ENCODE results near the gene FGD5.

FGD5 gene, protein sequence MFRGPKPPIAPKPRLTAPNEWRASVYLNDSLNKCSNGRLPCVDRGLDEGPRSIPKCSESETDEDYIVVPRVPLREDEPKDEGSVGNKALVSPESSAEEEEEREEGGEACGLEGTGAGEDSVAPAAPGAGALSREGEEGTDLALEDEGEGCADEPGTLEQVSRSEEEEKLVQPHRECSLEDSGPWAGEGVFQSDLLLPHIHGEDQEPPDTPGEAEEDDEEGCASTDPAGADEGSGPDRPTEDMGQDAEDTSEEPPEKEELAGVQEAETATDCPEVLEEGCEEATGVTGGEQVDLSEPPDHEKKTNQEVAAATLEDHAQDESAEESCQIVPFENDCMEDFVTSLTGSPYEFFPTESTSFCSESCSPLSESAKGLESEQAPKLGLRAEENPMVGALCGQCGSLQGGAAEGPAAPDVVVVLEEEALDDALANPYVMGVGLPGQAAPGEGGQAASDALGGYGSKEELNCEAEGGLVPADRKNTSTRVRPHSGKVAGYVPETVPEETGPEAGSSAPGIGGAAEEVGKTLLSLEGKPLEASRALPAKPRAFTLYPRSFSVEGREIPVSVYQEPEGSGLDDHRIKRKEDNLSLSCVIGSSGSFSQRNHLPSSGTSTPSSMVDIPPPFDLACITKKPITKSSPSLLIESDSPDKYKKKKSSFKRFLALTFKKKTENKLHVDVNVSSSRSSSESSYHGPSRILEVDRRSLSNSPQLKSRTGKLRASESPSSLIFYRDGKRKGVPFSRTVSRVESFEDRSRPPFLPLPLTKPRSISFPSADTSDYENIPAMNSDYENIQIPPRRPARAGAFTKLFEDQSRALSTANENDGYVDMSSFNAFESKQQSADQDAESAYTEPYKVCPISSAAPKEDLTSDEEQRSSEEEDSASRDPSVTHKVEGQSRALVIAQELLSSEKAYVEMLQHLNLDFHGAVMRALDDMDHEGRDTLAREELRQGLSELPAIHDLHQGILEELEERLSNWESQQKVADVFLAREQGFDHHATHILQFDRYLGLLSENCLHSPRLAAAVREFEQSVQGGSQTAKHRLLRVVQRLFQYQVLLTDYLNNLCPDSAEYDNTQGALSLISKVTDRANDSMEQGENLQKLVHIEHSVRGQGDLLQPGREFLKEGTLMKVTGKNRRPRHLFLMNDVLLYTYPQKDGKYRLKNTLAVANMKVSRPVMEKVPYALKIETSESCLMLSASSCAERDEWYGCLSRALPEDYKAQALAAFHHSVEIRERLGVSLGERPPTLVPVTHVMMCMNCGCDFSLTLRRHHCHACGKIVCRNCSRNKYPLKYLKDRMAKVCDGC (N-terminal part only)

DNA sequence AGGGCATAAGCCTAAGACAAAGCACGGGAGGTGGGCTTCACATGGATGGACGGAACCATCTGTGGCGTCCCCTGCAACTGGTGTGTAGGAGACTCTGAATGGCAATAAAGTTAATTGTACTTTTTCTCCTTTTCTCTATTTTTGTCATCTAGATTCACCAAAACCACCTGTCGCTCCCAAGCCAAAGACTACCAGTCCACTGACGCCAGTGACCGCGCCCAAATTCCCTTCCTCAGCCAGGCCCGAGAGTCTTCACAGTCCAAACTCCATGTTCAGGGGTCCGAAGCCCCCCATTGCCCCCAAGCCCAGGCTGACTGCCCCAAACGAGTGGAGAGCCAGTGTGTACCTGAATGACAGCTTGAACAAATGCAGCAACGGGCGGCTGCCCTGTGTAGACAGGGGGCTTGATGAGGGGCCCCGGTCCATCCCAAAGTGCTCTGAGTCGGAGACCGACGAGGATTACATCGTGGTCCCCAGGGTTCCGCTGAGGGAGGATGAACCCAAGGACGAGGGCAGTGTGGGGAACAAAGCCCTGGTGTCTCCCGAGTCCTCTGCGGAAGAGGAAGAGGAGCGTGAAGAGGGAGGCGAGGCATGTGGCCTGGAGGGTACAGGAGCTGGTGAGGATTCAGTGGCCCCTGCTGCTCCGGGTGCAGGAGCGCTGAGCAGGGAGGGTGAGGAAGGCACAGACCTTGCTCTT is at the start of gene FGD5:
Gene FGD5 (plus strand): TSS at position 159 of the 697 bp plus-strand sequence. CDS start 110 bp downstream, at position 269.
- no peak for FAIRE-seq

DNA sequence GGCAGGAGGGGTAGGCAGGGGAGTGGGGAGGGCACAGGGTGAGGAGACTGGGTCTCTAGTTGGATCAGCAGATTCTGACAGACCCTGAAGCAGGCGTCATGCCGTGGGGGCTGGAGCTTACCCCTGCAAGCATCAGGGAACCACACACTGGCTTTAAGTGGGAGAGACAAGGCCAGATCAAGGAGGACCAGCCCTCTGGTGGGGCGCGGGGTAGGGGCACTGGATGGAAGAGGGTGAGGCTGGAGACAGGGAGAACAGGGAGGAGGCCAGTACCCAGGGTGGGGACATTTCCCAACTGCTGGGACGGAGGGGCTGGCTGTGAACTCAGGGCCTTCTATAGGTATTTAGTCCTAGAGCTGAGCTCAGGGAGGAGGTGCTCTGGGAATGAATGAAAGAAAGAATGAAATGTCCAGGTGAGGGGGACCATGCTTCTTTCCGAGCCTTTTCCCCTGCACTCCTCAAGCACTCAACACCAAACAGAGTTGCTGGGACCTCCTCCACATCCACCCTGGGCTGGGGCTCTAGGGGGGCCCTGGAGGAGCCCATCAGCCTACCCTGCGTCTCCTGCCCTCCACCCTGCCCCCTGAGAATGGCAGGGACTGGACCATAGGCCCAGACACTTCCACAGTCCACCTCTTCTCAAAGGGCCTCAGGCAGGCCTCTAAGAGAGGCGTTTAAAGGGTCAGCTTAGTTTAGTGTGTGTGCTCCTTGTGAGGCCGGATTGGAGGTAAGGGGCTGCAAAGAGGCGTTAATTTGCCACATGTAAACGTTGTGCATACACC is 49.0 kb upstream of the FGD5 start:
- no peak for FAIRE-seq

DNA sequence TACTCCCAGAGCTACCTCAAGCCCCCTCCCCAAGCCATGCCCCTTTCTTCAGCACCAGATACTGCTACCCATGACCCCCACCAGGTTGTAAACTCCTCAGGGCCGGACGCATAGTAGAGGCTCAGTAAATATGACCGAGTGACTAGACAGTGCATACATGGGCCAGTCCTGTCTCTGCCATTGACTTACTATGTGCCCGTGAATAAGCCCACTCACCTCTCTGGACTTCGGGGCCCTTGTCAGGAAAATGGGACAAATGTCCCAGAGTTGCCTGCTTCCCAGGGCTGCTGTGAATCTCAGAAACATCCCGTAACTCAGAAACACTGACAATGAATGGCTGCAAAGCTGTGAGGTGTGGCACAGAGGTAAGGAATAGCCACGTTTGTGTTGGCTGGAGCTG is 48.2 kb upstream of the FGD5 start:
- FAIRE-seq, result no peak

DNA sequence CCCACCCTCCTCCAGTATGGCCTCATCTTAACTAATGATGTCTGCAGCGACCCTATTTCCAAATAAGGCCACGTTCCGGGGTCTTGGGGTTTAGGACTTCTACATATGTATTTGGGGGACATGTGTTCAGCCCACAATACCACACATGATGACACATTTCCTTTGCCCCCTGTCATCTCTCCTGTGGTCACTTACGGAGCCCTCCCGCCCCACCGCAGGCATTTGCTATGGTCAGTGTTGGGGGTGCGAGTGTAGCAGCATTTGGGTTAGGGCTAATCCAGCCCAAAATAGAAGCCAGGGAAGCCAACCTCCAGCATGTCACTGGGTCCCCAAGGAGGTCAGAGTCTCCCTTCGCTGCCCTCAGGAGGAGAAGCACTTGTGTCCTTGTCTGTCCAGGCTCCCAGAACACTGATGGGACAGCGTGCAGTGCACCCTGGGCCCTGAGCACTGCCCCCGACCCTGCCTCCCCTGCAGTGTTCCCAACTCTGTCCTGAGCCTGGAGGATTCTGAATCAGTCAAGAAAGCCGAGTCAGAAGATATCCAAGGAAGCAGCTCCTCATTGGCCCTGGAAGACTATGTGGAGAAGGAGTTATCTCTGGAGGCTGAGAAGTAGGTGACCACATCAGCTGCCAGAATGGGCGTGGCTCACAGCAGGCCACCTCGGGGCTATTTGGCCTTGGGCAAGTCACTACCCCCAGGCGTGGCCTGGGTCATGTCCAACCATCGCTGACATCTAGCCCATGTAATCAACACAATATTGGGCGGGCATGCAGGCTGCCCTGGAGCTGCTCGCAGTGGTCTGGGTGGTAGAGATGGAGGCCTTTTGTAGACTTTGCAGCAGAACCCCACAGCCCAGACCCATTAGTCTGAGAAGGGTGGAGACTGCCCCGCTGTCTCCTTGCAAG is 46.9 kb upstream of the FGD5 start:
- FAIRE-seq, result no peak

DNA sequence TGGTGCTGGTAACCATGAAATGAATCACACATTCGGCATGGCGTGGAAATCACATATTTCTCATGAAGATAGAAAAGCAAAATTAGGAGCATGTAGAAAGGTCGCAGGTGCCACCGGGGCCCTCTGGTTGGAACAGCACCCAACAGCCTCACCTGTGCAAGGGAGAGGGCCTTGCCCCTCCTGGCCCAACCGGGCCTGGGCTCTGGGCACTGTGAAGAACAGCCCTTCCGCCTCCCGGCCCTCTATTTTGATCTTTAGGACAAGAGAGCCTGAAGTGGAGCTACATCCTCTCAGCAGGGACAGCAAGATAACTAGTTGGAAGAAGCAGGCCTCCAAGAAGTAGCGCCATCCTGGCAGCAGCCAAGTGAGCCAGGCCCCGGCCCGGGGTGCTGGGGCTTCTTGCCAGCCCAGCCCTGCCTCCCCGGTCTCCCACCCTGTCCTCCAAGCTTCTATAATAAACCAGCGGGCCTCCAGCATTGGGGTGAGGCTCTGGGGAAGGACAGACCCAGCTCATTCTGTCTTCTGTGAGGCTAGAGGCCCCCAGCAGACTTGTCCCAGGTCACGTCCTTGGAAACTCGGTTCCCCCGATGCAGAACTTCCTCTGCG is 46.1 kb upstream of the FGD5 start:
- FAIRE-seq, result no peak

DNA sequence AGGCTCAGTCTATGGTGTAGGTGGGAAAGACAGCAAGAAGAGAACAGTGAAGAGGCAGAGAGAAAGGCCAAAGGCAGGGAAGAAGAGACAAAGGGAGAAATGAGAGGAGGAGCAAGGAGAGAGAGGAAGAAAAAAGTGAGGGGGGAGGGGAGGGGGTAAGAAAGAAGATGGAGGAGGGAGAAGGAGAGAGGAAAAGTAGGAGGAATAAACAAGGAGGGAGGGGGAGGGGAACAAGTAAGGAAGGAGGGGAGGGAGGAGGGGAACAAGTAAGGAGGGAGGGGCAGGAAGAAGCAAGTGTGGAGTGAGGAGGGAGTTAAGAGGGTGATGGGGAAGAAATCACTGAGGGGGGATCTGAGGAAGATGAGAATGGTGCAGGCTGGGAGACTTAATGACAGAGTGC is 45.5 kb upstream of the FGD5 start:
- no peak for FAIRE-seq

DNA sequence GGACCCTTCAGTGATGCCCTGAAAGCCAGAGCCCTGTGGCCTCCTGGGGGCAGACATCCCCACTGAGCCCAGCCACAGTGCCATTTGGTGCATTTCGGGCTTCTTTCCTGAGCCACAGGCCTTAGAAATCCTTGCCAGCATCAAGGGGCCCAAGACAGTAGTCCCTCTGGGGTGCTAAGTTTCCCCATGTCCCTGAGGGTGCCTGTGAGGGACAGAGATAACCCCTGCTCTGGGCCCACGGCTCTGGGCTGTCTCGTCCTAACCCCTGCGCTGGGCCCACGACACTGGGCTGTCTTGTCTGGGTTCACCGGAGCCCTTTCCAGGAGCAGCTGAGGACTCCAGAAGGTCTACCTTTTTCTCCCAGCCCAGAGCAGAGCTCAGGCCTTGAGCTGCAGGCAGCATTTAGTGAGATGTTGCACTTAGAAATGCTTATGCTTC is 45.1 kb upstream of the FGD5 start:
- no peak for FAIRE-seq

DNA sequence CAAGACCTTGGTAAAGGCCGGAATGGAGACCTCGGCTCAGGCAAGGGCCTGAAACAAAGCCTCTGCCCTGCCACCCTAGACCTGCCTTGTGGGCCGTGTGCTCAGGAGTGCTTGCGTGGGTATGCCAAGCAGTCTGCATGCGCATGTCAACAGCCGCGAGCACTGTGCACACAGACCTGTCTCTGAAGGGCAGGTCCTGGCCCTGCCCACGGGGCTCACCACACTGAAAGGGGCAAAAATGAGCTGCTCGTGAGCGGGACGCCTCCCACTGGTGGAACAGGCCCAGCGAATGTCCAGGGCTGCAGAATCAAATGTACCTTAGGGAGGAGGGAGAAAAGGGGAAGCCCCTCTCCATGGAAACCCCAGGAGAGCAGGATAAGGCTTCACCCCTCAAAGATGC is 44.3 kb upstream of the FGD5 start:
- no peak for FAIRE-seq

DNA sequence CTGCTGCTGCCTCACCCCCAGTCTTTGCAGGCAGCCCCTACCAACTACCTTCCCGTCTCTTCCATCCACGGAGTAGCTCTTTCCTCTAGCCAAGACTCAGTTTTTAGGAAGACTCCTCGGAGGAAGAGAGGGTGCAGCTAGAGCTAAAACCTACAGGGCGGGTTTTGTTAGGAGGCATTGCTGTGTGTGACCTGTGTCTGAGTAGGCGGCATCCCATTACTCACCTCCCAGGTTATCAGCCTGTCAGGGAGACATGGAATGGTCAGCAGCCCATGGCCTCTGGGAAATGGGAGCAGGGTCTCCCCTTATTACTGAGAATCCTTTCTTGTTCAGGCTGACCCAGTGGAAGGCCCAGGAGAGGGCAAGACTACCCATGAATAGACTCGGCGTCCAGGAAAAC is 43.8 kb upstream of the FGD5 start:
- FAIRE-seq, result no peak

DNA sequence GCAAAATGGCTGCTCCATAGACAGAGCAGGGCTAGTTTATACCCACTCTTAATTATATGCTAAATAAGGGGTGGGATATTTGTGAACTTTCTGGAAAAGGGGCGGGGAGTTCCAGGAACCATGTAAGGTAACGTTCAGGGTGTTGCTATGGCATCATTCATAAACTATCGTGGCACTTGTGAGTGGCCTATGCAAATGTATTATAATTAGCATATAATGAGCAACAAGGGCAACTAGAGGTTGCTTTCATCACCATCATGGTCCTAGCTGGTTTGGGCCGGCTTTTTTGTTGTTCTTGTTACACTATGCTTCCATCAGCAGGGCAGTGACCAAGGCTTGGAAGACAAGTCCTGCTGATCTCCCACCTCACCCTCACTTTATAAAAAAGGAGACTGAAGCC is 43.2 kb upstream of the FGD5 start:
- FAIRE-seq, result no peak

DNA sequence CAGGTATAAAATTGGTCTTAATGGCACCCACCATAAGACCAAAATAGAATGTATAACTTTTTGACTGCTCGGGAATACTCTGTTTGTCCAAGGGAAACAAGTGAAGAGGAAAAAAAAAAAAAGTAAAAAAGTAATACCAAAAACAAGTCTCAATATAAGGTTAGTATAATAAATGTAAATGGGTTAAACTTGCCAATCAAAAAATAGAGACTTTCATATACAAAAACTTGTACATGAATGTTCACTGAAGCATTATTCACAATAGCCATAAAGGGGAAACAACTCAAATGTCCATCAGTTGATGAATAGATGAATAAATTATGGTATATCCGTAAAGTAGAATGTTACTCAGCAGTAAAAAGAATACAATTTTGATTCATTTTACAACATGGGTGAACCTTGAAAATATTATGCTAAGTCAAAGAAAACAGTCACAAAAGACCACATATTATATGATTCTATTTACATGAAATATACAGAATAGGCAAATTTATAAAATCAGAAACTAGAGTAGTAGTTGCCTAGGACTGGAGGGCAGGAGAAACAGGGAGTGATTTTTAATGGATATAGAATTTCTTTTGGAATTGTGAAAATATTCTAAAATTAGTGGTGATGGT is 39.6 kb upstream of the FGD5 start:
- peak; percentile 39 for FAIRE-seq

DNA sequence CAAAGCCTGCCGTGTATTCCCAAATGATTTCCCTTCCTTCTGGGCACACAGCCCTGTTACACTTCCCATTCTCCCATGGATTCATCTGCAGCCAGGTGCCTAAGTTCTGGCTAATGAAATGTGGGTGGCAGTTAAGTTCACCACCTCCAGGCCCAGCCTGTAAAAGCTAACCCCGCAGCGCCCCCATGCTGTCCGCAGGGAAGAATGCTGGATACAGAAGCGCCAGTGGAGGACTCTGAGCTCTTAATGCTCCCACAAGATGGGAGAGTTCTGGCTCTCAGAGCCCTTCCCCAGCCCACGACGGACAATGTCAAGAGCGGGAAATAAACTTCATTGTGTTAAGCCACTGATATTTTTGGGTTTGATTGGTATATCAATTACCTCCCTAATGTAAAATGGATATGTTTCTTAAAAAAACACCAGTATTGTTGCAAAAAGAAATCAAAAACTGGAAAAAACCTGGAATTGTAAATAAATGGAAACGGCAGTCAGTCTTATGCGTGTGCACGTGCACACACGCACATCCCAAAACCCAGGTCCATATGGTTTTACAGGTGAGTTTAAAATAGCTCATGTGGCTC is 37.7 kb upstream of the FGD5 start:
- FAIRE-seq, result no peak

DNA sequence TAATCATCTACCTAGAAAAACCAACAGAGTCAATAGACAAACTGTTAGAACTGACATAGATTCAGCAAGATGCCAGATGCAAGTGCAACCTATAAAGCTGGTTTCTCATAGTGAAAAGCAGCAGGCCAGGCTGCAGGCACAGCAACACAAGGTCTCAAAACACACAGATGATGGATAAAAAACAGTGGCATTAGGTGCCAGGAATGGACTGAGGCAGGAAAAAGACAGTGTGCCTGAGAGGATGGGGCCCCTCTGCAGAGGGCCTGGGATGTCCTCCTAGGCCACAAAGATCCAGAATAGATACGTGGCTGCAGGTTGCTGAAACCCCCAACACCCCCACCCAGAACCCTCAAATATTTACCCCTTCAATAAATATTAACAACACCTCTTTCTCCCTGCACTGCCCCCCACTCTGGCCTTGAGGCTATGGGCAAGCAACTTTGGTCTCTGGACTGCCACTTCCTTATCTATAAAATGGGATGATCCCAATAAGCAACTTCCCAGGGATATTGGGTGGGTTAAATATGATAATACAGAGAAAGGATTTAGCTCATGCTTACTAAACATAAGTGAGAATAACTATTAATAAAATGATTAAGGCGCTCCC is 35.2 kb upstream of the FGD5 start:
- no peak for FAIRE-seq

DNA sequence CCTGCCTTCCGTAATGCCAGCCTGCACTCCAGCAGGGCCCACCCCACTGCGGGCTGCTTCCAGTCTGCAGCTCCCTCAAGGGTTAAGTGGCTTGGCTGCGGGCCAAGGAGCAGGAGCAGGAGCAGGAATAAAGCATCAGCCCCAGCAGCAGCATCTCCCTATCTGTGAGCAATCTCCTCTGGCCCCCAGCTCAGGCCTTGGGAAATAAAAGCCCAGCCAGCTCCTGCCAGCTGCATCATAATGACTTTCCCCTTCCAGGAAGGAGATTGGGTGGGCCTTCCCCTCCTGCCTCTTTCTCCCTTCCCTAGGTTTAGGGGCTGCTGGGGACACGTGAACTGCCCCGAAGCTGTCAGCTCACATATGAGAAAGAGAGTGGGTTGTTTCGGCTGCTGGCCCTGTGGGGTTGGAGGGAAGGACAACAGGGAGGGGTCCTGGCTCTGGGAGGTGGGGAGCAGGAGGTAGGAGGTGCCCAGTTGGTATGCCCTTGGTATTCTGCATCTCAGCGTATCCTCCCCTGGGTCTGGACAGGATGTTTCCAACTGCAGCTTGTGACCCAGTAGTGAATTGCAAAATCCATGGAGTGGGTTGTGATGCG is 34.6 kb upstream of the FGD5 start:
- no peak for FAIRE-seq

DNA sequence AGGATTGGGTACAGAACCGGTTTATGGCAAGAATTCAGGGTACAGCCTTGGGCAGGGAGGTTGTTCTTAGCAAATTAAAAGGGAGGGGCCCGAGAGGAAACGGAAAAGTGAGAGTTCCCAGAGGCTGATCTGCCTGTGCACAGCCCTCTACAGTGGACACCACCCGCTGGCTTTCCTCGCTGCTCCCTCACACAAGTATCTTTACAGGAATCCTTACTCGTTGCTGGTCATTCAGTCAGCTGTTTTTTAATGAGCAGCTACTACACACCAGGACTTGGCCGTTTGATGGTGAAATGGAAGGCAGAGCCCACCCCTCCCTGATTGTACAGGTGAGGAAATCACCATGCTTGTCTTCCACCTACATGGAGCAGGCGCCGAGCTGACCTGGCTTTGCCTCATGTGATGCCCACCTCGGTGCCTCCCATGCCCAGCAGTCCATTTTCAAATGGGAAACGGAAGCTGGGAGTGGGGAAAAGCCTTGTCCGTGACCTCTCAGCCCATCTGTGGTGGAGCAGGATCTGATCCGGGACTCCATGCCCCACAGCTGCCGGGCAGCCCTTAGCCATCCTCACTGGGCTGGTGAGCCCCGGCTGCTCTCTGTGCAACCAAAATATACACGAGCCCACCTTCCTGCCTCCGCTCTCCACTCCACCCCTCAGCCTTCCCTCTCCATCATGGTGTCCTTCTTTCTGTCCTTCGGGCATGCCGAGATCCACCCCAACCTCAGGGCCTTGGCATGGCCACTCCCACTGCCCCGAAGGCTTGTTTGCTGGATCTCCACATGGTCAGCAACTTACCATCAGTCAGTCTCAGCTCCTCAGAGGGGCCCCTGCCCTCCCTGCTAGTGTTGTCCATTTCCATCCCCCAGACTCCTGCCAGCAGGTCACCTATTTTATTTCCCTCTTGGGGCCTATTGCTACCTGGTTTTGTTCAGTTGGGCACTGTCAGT is 33.3 kb upstream of the FGD5 start:
- no peak for FAIRE-seq

DNA sequence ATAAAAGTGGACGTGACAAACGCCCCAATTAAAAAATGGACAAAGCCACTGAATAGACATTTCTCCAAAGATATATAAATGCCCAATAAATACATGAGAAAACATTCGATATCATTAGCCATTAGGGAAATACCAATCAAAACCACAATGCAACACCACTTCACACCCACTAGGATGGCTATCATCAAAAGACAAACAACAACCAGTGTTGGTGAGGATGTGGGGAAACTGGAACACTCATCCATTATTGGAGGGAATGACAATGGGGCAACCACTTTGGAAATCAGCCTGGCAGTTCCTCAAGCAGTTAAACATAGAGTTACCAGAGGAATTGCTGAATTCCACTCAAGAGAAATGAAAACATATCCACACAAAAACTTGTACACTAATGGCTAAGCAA is 32.4 kb upstream of the FGD5 start:
- FAIRE-seq, result no peak

DNA sequence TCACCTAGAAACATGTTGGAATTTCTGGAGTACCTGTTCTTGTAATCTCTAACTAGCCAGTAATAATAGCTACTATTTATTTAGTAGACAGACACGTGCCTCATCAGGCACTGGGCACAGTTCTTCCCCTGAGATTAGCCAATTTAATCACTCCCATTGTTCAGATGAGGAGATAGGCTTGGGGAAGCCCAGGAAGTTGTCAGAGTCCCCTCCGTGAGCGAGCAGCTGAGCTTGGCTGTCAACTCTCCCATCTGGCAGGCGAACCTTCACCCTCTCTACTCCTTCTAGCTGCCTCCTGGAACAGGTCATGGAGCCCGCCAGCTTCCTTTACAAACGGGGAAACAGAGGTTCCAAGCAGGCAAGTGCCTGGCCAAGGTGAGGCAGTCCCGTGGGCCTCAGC is 31.1 kb upstream of the FGD5 start:
- FAIRE-seq, result no peak
